MM.1S (cell line): ENCODE measurements around the gene PACS2.

Experiments
- DNase-seq: peaks from one replicate; pipeline ENCODE4 v3.0.0-alpha.2; 2015
- H2AFZ ChIP-seq: fragments of 300-600 bp; sonication (generic); 2 replicates; pipeline ENCODE4 v1.6.0; 2016; ENCODE audit warnings: antibody characterized with exemption, low read length
- H3F3A ChIP-seq: fragments of 300-600 bp; sonication (generic); 2 replicates; pipeline ENCODE4 v1.6.1; 2016; ENCODE audit warnings: mild to moderate bottlenecking, antibody characterized with exemption, low read length, moderate library complexity, mixed read lengths; ENCODE audit not compliant: insufficient read depth
- H3K27ac ChIP-seq: fragments of 300-600 bp; sonication (generic); 2 replicates; pipeline ENCODE4 v1.5.1; 2016; ENCODE audit warnings: mild to moderate bottlenecking, low read length
- H3K27me3 ChIP-seq: fragments of 300-600 bp; sonication (generic); replicated peaks from 2 replicates; pipeline ENCODE4 v1.6.0; 2016; ENCODE audit warnings: low read length; ENCODE audit not compliant: insufficient read depth
- H3K36me3 ChIP-seq: fragments of 300-600 bp; sonication (generic); replicated peaks from 2 replicates; pipeline ENCODE4 v1.6.1; 2016; ENCODE audit warnings: mild to moderate bottlenecking, low read length, mixed read lengths; ENCODE audit not compliant: insufficient read depth
- H3K4me1 ChIP-seq: fragments of 300-600 bp; sonication (generic); 2 replicates; pipeline ENCODE4 v1.6.1; 2016; ENCODE audit warnings: low read length, mixed read lengths
- H3K4me2 ChIP-seq: fragments of 300-600 bp; sonication (generic); 2 replicates; pipeline ENCODE4 v1.6.0; 2016; ENCODE audit warnings: low read depth, low read length
- H3K4me3 ChIP-seq: fragments of 300-600 bp; sonication (generic); 2 replicates; pipeline ENCODE4 v1.5.1; 2016; ENCODE audit warnings: low read length, mixed read lengths
- H3K79me2 ChIP-seq: fragments of 300-600 bp; sonication (generic); 2 replicates; pipeline ENCODE4 v1.6.1; 2016; ENCODE audit warnings: mixed run types, low read length, mixed read lengths
- H3K9ac ChIP-seq: fragments of 300-600 bp; sonication (generic); 2 replicates; pipeline ENCODE4 v1.6.1; 2016; ENCODE audit warnings: low read length, mixed read lengths
- H3K9me2 ChIP-seq: fragments of 300-600 bp; sonication (generic); replicated peaks from 2 replicates; pipeline ENCODE4 v1.6.1; 2016; ENCODE audit warnings: mild to moderate bottlenecking, low read length, mixed read lengths; ENCODE audit not compliant: insufficient read depth
- H3K9me3 ChIP-seq: fragments of 300-600 bp; sonication (generic); replicated peaks from 2 replicates; pipeline ENCODE4 v1.6.1; 2016; ENCODE audit warnings: mild to moderate bottlenecking, low read length, mixed read lengths; ENCODE audit not compliant: insufficient read depth
- H4K20me1 ChIP-seq: fragments of 300-600 bp; sonication (generic); 2 replicates; pipeline ENCODE4 v1.6.1; 2016; ENCODE audit warnings: mild to moderate bottlenecking, low read length, moderate library complexity, mixed read lengths; ENCODE audit not compliant: insufficient read depth
- EZH2 ChIP-seq: fragments of 300-600 bp; sonication (generic); optimal IDR thresholded peaks from 2 replicates; pipeline ENCODE3; 2017; ENCODE audit warnings: low read depth, mild to moderate bottlenecking, antibody characterized with exemption, low read length, mixed read lengths
- EZH2phosphoT487 ChIP-seq: fragments of 300-600 bp; sonication (generic); IDR thresholded peaks from 2 replicates; pipeline ENCODE4 v1.6.1; 2018; ENCODE audit warnings: antibody characterized with exemption, low read length
- TF ChIP-seq, protein P1 (sequence below): fragments of 300-600 bp; sonication (generic); IDR thresholded peaks from 2 replicates; pipeline ENCODE4 v1.5.1; 2016; ENCODE audit warnings: antibody characterized with exemption, low read length, mixed read lengths

Gene PACS2

DNA sequence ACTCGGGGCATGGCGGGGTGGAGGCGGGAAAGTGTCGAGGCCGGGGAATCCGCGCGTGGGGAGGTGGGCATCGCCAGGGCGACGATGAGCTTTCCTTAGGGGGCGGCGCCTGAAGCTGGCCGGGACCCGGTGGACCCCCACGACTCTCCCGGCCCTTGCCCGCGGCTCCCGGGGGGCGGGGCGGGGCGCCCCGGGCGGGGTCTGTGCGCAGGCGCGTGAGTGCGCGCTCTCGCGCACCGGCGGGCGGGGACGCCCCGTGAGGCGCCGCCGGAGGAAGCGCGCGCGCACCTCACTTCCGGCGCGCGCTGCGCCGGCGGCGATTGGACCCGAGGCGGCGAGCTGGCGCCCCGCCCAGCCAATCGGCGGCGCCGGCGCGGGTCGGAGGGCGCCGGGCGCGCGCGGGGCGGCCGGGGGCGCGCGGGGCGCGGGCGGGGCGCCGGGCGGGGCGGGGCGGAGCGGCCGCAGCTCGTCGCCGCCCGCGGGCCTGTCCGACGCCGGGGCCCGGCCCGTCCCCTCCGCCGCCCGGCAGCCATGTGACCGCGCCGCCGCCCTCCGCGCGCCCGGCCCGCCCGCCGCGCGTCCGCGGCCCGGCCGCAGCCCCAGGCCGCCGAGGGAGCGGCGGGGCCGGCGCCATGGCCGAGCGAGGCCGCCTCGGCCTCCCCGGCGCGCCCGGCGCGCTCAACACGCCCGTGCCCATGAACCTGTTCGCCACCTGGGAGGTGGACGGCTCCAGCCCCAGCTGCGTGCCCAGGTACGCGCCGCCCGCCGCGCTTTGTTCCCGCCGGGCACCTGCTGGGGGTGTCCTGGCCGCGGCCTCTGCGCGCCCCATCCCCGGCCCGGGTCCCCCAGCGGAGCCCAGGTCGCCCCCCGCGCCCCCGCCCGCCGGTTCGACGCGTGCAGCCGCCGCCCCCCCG lies at the start of gene PACS2:
TSS of gene PACS2 (plus strand) at position 462 of the 914 bp plus-strand sequence. CDS start at position 633, 171 bp downstream.
- Histone ChIP-seq H2AFZ (peak within 1 kb of the TSS; percentile 74), H3K9me2 (no peaks in the 10 kb centered on the region), H3K9ac (peak within 1 kb of the TSS; percentile 45; the same call in 1 of the 2 replicates), H3K36me3 (no peaks in the 10 kb centered on the region), H3K4me2 (peak within 1 kb of the TSS; percentile 82), H3F3A (no peaks in the 10 kb centered on the region), H3K4me1 (no peaks in the 10 kb centered on the region), H4K20me1 (no peaks in the 10 kb centered on the region), H3K9me3 (no peaks in the 10 kb centered on the region), H3K27me3 (no peaks in the 10 kb centered on the region), H3K79me2 (peaks cover 12% of the 10 kb centered on the region; the same call in 1 of the 2 replicates), H3K4me3 (peak within 1 kb of the TSS; percentile 63), H3K27ac (peak within 1 kb of the TSS; percentile 6; the same call in 1 of the 2 replicates)
- DNase-seq, result peak; percentile 79
- TF ChIP-seq, protein P1, sequence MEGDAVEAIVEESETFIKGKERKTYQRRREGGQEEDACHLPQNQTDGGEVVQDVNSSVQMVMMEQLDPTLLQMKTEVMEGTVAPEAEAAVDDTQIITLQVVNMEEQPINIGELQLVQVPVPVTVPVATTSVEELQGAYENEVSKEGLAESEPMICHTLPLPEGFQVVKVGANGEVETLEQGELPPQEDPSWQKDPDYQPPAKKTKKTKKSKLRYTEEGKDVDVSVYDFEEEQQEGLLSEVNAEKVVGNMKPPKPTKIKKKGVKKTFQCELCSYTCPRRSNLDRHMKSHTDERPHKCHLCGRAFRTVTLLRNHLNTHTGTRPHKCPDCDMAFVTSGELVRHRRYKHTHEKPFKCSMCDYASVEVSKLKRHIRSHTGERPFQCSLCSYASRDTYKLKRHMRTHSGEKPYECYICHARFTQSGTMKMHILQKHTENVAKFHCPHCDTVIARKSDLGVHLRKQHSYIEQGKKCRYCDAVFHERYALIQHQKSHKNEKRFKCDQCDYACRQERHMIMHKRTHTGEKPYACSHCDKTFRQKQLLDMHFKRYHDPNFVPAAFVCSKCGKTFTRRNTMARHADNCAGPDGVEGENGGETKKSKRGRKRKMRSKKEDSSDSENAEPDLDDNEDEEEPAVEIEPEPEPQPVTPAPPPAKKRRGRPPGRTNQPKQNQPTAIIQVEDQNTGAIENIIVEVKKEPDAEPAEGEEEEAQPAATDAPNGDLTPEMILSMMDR, result no peak
- no peak for TF ChIP-seq EZH2phosphoT487
- TF ChIP-seq EZH2, result no peak

DNA sequence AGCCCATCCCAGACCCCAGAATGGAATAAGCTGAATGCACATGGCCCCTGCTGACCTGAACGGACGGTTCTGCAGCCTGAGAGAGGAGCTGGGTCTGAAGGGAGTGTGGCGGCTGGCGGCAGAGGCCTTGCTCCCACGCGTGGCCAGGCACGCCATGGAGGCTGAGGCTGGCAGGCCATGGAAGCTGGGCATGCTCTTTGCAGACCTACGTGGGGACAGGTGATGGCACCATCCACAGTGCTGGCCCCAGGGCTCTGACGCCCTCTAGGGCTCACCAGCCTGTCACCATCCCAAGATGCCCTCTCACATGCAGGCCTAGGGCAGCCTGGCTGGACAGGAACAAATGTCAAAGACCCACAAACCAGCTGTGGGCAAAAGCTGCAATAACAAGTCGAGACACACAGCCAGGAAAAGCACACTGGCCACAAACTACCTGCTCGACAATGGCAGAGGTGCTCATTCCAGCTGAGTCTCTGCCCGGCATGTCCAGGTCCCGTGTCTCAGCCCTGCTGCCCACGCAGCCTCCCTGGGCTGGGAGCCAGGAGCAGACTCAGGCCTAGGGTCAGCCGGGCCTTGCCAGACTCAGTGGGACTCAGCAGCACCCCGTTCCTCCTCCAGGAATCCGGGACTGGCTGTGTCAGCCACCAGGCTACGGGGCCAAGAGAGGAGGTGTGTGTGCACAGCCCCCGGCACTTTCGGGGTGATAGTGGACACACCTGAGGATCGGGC lies 46.6 kb upstream of the PACS2 start:
- Histone ChIP-seq H3K9me2 (no peaks in the 10 kb centered on the region), H4K20me1 (no peaks in the 10 kb centered on the region), H3K4me3 (no peak overlapping the region), H3K9me3 (no peaks in the 10 kb centered on the region), H3K4me1 (no peaks in the 10 kb centered on the region), H3K79me2 (no peaks in the 10 kb centered on the region), H3K9ac (no peak overlapping the region), H3K36me3 (no peaks in the 10 kb centered on the region), H3K27ac (no peak overlapping the region), H3F3A (no peaks in the 10 kb centered on the region), H3K27me3 (no peaks in the 10 kb centered on the region), H2AFZ (no peak overlapping the region), H3K4me2 (no peak overlapping the region)
- TF ChIP-seq, protein P1, result no peak
- no peak for TF ChIP-seq EZH2
- no peak for DNase-seq

DNA sequence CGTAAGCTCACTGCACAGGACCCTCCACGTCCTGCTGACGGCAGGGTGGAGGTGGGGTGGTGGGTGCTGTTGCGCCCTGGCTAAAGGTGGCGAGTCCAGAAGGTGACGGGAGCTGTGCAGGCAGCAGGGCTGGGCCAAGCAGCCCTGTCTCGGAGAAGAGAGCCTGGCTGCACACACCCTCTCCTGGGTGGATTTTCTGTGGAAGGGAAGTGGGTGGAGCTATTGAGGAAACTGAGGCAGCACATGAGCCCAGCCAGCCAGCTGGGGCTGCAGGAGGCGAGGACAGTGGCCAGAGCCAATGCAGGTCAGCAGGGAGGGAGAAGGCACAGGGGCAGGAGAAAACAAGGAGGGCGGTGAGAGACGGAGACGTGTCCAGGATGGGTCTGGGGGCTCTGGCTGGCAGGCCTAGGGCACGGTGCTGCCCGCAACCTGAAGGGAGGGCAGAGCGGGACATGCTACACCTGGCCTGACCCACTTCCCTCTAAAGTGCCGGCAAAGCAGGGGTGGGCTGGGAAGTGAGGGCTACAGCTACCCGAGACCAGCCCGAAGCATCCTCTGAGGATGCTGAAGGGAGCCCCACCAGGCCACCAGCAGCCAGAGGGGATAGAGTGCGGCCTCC lies 45.7 kb upstream of the PACS2 start:
- Histone ChIP-seq H3K79me2 (no peaks in the 10 kb centered on the region), H3F3A (no peaks in the 10 kb centered on the region), H3K27ac (no peak overlapping the region), H2AFZ (no peak overlapping the region), H3K4me2 (no peak overlapping the region), H3K36me3 (no peaks in the 10 kb centered on the region), H3K4me1 (no peaks in the 10 kb centered on the region), H3K9me3 (no peaks in the 10 kb centered on the region), H3K4me3 (no peak overlapping the region), H4K20me1 (no peaks in the 10 kb centered on the region), H3K9me2 (no peaks in the 10 kb centered on the region), H3K9ac (no peak overlapping the region), H3K27me3 (no peaks in the 10 kb centered on the region)
- DNase-seq, result no peak
- TF ChIP-seq EZH2, result no peak
- TF ChIP-seq, protein P1, result no peak
- TF ChIP-seq EZH2phosphoT487, result no peak
